B cell (primary cell): ENCODE results near the gene NHERF2. TPM values are rescaled to one million over a fixed set of nuclear protein-coding genes. Genes with fewer than 3 reads are reported as not detected.

Source experiments
- ATAC-seq: fragments of 200-7000 bp; cut with Tn5 transposase; one replicate; pipeline ENCODE4 v1.10.0; 2021; ENCODE audit warnings: low read depth, mild to moderate bottlenecking, moderate number of reproducible peaks, moderate library complexity
- CTCF ChIA-PET: fragments of 350-600 bp; sonication (Branson Sonifier 250); formaldehyde crosslinking; loops from one replicate; lab custom pipeline; 2021; ENCODE audit warnings: antibody characterized with exemption, inconsistent platforms; lab: Charles Lee
- POLR2A ChIA-PET: fragments of 350-600 bp; sonication (Branson Sonifier 250); formaldehyde crosslinking; loops from one replicate; lab custom pipeline; 2021; ENCODE audit warnings: antibody characterized with exemption; lab: Charles Lee
- DNase-seq: peaks from one replicate; pipeline ENCODE4 v3.0.0; 2013
- H2AFZ ChIP-seq: 2 replicates; pipeline ENCODE4 v1.6.1; 2012; ENCODE audit warnings: mild to moderate bottlenecking, low read depth, low read length; ENCODE audit not compliant: insufficient read depth, poor library complexity, severe bottlenecking
- H3K27ac ChIP-seq, 2 donors: 1 replicate in 1 of 2; 2 replicates in 1 of 2; pipeline ENCODE4 v1.5.1; 2012 to 2013; ENCODE audit warnings: low read length in 2 of 2, mild to moderate bottlenecking in 2 of 2, moderate library complexity in 1 of 2
- H3K27me3 ChIP-seq, 4 experiments: fragments of 200-600 bp in 1 of 4; sonication (generic) in 1 of 4; replicated peaks in 1 of 4; 1 replicate in 2 of 4; 2 replicates in 2 of 4; pipeline versions ENCODE4 v1.6.1 to v1.7.0; 2013 to 2016; ENCODE audit warnings: low read length in 3 of 4, mild to moderate bottlenecking in 2 of 4, mixed read lengths in 1 of 4, moderate library complexity in 1 of 4; ENCODE audit not compliant: insufficient read depth in 4 of 4, control insufficient read depth in 3 of 4; ENCODE audit errors: control extremely low read depth in 1 of 4
- H3K36me3 ChIP-seq, 2 experiments: replicated peaks in 1 of 2; 1 replicate in 1 of 2; 2 replicates in 1 of 2; pipeline versions ENCODE4 v1.6.1 to v1.7.1; 2013; ENCODE audit warnings: low read length in 1 of 2; ENCODE audit not compliant: insufficient read depth in 2 of 2, control insufficient read depth in 1 of 2; ENCODE audit errors: control extremely low read depth in 1 of 2, extremely low read depth in 1 of 2
- H3K4me1 ChIP-seq, 2 donors: fragments of 200-600 bp in 1 of 2; sonication (generic) in 1 of 2; 1 replicate in 1 of 2; 2 replicates in 1 of 2; pipeline versions ENCODE4 v1.5.1 to v1.6.1; 2013 to 2017; ENCODE audit warnings: low read length in 2 of 2; ENCODE audit not compliant: control insufficient read depth in 2 of 2, insufficient read depth in 2 of 2
- H3K4me2 ChIP-seq: replicated peaks from 2 replicates; pipeline ENCODE3; 2012; ENCODE audit warnings: mild to moderate bottlenecking, low read depth, low read length; ENCODE audit not compliant: poor library complexity, severe bottlenecking
- H3K4me3 ChIP-seq, 5 experiments: fragments of 200-600 bp in 1 of 5; sonication (generic) in 1 of 5; 1 replicate in 3 of 5; 2 replicates in 2 of 5; pipeline versions ENCODE4 v1.5.1 to v1.7.0; 2011 to 2016; ENCODE audit warnings: low read length in 4 of 5, mild to moderate bottlenecking in 4 of 5, low read depth in 2 of 5, control low read depth in 1 of 5, moderate library complexity in 1 of 5; ENCODE audit not compliant: insufficient read depth in 1 of 5; ENCODE audit errors: control extremely low read depth in 1 of 5, extremely low read depth in 1 of 5
- H3K79me2 ChIP-seq: fragments of 200-600 bp; sonication (generic); one replicate; pipeline ENCODE4 v1.6.0; 2016; ENCODE audit warnings: low read length; ENCODE audit not compliant: control insufficient read depth, insufficient read depth
- H3K9ac ChIP-seq: fragments of 200-600 bp; sonication (generic); 2 replicates; pipeline ENCODE4 v1.6.1; 2017; ENCODE audit warnings: mild to moderate bottlenecking, low read length, moderate library complexity
- H3K9me3 ChIP-seq, 3 donors: one replicate each; pipeline versions ENCODE4 v1.6.1 to v1.7.1; 2013; ENCODE audit warnings: low read length in 2 of 3; ENCODE audit not compliant: control insufficient read depth in 2 of 3, insufficient read depth in 1 of 3; ENCODE audit errors: control extremely low read depth in 1 of 3
- H4K20me1 ChIP-seq: 2 replicates; pipeline ENCODE4 v1.6.0; 2012; ENCODE audit warnings: mild to moderate bottlenecking, low read length; ENCODE audit not compliant: insufficient read depth, control insufficient read depth, poor library complexity, severe bottlenecking
- H3K27ac Mint-ChIP-seq: one replicate; pipeline ENCODE4 v1.8.0; 2021; ENCODE audit warnings: mixed read lengths
- H3K27me3 Mint-ChIP-seq: one replicate; pipeline ENCODE4 v1.8.0; 2021; ENCODE audit warnings: mixed read lengths
- H3K4me1 Mint-ChIP-seq: one replicate; pipeline ENCODE4 v1.8.0; 2021; ENCODE audit warnings: mixed read lengths
- H3K4me3 Mint-ChIP-seq: one replicate; pipeline ENCODE4 v1.8.0; 2021; ENCODE audit warnings: mixed read lengths
- H3K9me3 Mint-ChIP-seq: one replicate; pipeline ENCODE4 v1.8.0; 2022; ENCODE audit warnings: mixed read lengths; ENCODE audit not compliant: insufficient read depth
- CTCF ChIP-seq: fragments of 200-600 bp; IDR thresholded peaks from one replicate; pipeline ENCODE4 v1.8.0; 2022; ENCODE audit warnings: antibody characterized with exemption, mild to moderate bottlenecking
- EZH2 ChIP-seq: IDR thresholded peaks from 2 replicates; pipeline ENCODE4 v1.6.1; 2012; ENCODE audit warnings: borderline replicate concordance, low read depth, mild to moderate bottlenecking, moderate library complexity, low read length; ENCODE audit not compliant: insufficient read depth, poor library complexity, severe bottlenecking
- WGBS: methylation state at CpG from one replicate; pipeline ENCODE4 v1.1.5; 2013; ENCODE audit warnings: missing lambda C conversion rate; ENCODE audit not compliant: insufficient coverage; 5-methylcytosine and 5-hydroxymethylcytosine counted together
- intact Hi-C: fragments of 100-400 bp; cut with micrococcal nuclease; formaldehyde crosslinking; loops from one replicate; pipeline ENCODE4 v1.10.0; 2022
- polyA plus RNA-seq: library from polyadenylated mRNA; depleted of rRNA; stranded (reverse); fragments of >200 nt; gene quantifications from 2 replicates; pipeline ENCODE4 v1.2.3, GENCODE V29; 2012
- total RNA-seq, 2 donors: library from RNA; stranded (reverse); fragments of 120-200 nt in 1 of 2; gene quantifications; 1 replicate in 1 of 2; 2 replicates in 1 of 2; pipeline versions ENCODE4 v1.2.3 to v1.2.4, GENCODE V29; 2013 to 2022

Gene NHERF2
- total and polyA plus RNA-seq, 2 donors (not counting 1 experiment from before 2014, with no cell fraction given): 1.8 to 2.2 TPM

- no peak overlapping the region for H3K27ac Mint-ChIP-seq
- no peak overlapping the region for H3K4me3 ChIP-seq
- DNase-seq (no peak), ATAC-seq (no peak)
- no peaks in the 10 kb centered on the region for H3K4me1 ChIP-seq
- TF ChIP-seq CTCF (no peak), EZH2 (no peak)
- H3K79me2 ChIP-seq: peaks cover 9% of the 10 kb centered on the region
- no peaks in the 10 kb centered on the region for H3K9me3 ChIP-seq
- H3K36me3 ChIP-seq: peaks cover 0 to 51% of the 10 kb centered on the region in 2 experiments
- no peaks in the 10 kb centered on the region for H3K27me3 ChIP-seq
- no peaks in the 10 kb centered on the region for H3K4me1 Mint-ChIP-seq
- intact Hi-C loops: no loop called here
- POLR2A ChIA-PET: no interaction called here
- H3K27ac ChIP-seq: no peak overlapping the region
- H3K4me3 Mint-ChIP-seq: no peak overlapping the region
- H4K20me1 ChIP-seq: no peaks in the 10 kb centered on the region
- 87% methylated on average over 14 of the region's 15 CpGs for WGBS
- H3K4me2 ChIP-seq: no peak overlapping the region
- no peaks in the 10 kb centered on the region for H3K27me3 Mint-ChIP-seq
- H3K9ac ChIP-seq: no peak overlapping the region
- CTCF ChIA-PET: interaction anchor here (1.0 to 1.8 kb wide), 3 partner anchors 8 to 84 kb away, joined by 3 to 8 read pairs (median 4); partner anchors contain the start of genes NTHL1 and TSC2
- H2AFZ ChIP-seq: no peak overlapping the region
- no peaks in the 10 kb centered on the region for H3K9me3 Mint-ChIP-seq
Observed at GRCh38 chr16:2056077-2056476, 29.4 kb downstream of the NHERF2 start.

GRCh38 chr16:2056681-2057407 is 30.1 kb downstream of the NHERF2 start:
- H3K27me3 Mint-ChIP-seq: no peaks in the 10 kb centered on the region
- no peaks in the 10 kb centered on the region for H3K4me1 Mint-ChIP-seq
- Histone ChIP-seq H2AFZ (no peak overlapping the region), H4K20me1 (no peaks in the 10 kb centered on the region), H3K27me3 (no peaks in the 10 kb centered on the region), H3K4me1 (no peaks in the 10 kb centered on the region), H3K4me3 (no peak overlapping the region), H3K27ac (no peak overlapping the region), H3K9me3 (no peaks in the 10 kb centered on the region), H3K79me2 (peaks cover 4% of the 10 kb centered on the region), H3K36me3 (peaks cover 0 to 55% of the 10 kb centered on the region in 2 experiments), H3K4me2 (no peak overlapping the region), H3K9ac (no peak overlapping the region)
- 98% methylated on average over 17 of the region's 19 CpGs for WGBS
- no peak overlapping the region for H3K4me3 Mint-ChIP-seq
- POLR2A ChIA-PET: interaction anchor here (0.7 kb wide), 1 partner anchor 58 kb away, joined by 3 read pairs; no protein-coding TSS in a partner anchor
- H3K9me3 Mint-ChIP-seq: no peaks in the 10 kb centered on the region
- H3K27ac Mint-ChIP-seq: no peak overlapping the region
- CTCF ChIA-PET: interaction anchor here (1.1 to 1.8 kb wide), 2 partner anchors 9 to 83 kb away, joined by 3 to 8 read pairs; partner anchors contain the start of genes NTHL1 and TSC2
- intact Hi-C loops: no loop called here
- no peak for DNase-seq
- no peak for ATAC-seq
- TF ChIP-seq CTCF: no peak
- TF ChIP-seq EZH2: no peak
